ENCODE measurements around the gene SLC6A6. TPM values are rescaled to one million over a fixed set of nuclear protein-coding genes. Genes with fewer than 3 reads are reported as not detected.

The SLC6A6 gene
- total RNA-seq, 2 donors from 2014 or later = 4.9 to 5.7 TPM

DNA sequence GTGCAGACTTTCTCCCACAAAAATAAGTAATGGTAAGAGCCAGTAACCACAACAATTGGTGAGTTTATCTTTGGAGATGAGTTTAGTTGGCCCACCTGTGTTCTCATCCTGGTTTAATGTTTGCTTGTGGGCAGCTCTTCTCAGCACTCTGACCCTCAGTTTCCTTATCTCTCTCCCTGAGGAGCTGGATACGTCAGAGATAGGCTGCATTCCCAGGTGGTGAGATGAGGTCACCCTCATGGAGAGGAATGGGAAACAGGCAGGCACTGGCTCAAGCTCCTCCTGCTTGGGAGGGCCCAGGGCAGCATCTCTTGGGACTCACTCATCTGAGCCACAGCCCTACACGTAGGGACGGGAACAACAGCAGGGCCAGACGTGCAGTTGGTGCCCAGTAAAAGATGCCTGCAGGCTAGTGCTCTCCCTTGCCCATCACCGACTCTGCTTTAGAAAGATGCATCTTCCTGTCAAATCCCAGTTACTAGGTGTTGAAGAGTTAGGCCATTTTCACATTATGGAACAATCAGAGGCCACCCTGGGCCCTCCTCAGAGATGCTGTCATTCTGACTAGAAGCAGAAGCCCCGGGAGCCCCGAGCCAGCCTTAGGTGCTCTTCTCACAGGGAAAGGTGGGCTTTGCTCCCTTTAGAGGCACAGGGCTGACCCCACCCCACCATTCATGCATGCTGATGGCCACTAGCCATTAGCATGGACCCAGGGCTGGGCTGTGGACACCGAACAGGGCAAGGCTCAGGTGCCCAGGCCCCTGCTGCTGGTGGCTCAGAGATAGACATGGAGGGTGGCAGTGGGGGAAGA is 78.0 kb downstream of the SLC6A6 start:
- H3K4me1 ChIP-seq = no peaks in the 10 kb centered on the region
- TF ChIP-seq POLR2A (IDR thresholded peaks at IDR 0.05) = no peak
- TF ChIP-seq, protein P1, sequence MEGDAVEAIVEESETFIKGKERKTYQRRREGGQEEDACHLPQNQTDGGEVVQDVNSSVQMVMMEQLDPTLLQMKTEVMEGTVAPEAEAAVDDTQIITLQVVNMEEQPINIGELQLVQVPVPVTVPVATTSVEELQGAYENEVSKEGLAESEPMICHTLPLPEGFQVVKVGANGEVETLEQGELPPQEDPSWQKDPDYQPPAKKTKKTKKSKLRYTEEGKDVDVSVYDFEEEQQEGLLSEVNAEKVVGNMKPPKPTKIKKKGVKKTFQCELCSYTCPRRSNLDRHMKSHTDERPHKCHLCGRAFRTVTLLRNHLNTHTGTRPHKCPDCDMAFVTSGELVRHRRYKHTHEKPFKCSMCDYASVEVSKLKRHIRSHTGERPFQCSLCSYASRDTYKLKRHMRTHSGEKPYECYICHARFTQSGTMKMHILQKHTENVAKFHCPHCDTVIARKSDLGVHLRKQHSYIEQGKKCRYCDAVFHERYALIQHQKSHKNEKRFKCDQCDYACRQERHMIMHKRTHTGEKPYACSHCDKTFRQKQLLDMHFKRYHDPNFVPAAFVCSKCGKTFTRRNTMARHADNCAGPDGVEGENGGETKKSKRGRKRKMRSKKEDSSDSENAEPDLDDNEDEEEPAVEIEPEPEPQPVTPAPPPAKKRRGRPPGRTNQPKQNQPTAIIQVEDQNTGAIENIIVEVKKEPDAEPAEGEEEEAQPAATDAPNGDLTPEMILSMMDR (IDR thresholded peaks at IDR 0.05) = no peak
- no peak overlapping the region for H3K27ac ChIP-seq
- WGBS, 2 donors = 57 to 72% methylated on average over 5 to 8 of the region's 8 CpGs
- intact Hi-C loops (cut with DNase I) = no loop called here
- DNase-seq = no peak
- H3K9me3 ChIP-seq = no peaks in the 10 kb centered on the region
- H3K4me3 ChIP-seq = no peak overlapping the region
- H3K27me3 ChIP-seq = no peaks in the 10 kb centered on the region
- H3K36me3 ChIP-seq (replicated peaks in 1 of 2; ENCODE audit: insufficient read depth in 1 of 2, low read depth in 2 of 2) = no peaks in the 10 kb centered on the region
- ATAC-seq = peak; percentile 52

- H3K27me3 ChIP-seq = no peaks in the 10 kb centered on the region
- TF ChIP-seq, protein P1 (IDR thresholded peaks at IDR 0.05) = no peak
- TF ChIP-seq POLR2A (IDR thresholded peaks at IDR 0.05) = no peak
- H3K27ac ChIP-seq = no peak overlapping the region
- no peak overlapping the region for H3K4me3 ChIP-seq
- no peak for DNase-seq
- no peaks in the 10 kb centered on the region for H3K9me3 ChIP-seq
- H3K4me1 ChIP-seq = no peaks in the 10 kb centered on the region
- no peaks in the 10 kb centered on the region for H3K36me3 ChIP-seq (replicated peaks in 1 of 2; ENCODE audit: insufficient read depth in 1 of 2, low read depth in 2 of 2)
- intact Hi-C loops (cut with DNase I) = no loop called here
- 74 to 75% methylated on average over 10 of the region's 10 CpGs for WGBS, 2 donors
- no peak for ATAC-seq
Observed at GRCh38 chr3:14481018-14481645, 78.7 kb downstream of the SLC6A6 start.

DNA sequence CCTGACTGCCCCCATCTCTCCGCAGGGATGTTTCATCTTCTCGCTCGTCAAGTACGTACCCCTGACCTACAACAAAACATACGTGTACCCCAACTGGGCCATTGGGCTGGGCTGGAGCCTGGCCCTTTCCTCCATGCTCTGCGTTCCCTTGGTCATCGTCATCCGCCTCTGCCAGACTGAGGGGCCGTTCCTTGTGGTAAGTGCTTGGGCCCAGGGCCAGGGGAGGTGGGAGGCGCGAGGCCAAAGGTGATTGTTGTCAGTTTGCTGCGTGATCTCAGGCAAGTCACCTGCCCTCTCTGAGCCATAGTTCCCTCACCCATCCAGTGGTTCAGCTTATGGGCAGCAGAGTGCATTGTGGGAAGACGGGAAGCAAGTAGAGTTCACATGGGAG is 79.2 kb downstream of the SLC6A6 start:
- ATAC-seq = no peak
- Histone ChIP-seq H3K4me3 (no peak overlapping the region), H3K9me3 (no peaks in the 10 kb centered on the region), H3K27ac (no peak overlapping the region), H3K4me1 (no peaks in the 10 kb centered on the region), H3K27me3 (no peaks in the 10 kb centered on the region), H3K36me3 (replicated peaks in 1 of 2; ENCODE audit: insufficient read depth in 1 of 2, low read depth in 2 of 2) (no peaks in the 10 kb centered on the region)
- intact Hi-C loops (cut with DNase I) = no loop called here
- DNase-seq = no peak
- no peak for TF ChIP-seq POLR2A (IDR thresholded peaks at IDR 0.05)
- TF ChIP-seq, protein P1 (IDR thresholded peaks at IDR 0.05) = no peak
- WGBS, 2 donors = 84 to 86% methylated on average over 9 to 12 of the region's 13 CpGs

- H3K36me3 ChIP-seq (replicated peaks in 1 of 2; ENCODE audit: insufficient read depth in 1 of 2, low read depth in 2 of 2) = no peaks in the 10 kb centered on the region
- intact Hi-C loops (cut with DNase I) = no loop called here
- H3K27me3 ChIP-seq = no peaks in the 10 kb centered on the region
- no peaks in the 10 kb centered on the region for H3K9me3 ChIP-seq
- H3K4me1 ChIP-seq = no peaks in the 10 kb centered on the region
- WGBS, 2 donors = 63 to 100% methylated on average over 2 of the region's 2 CpGs
- no peak for TF ChIP-seq POLR2A (IDR thresholded peaks at IDR 0.05)
- TF ChIP-seq, protein P1 (IDR thresholded peaks at IDR 0.05) = no peak
- DNase-seq = no peak
- H3K4me3 ChIP-seq = no peak overlapping the region
- ATAC-seq = peak; percentile 42
- no peak overlapping the region for H3K27ac ChIP-seq
Observed at GRCh38 chr3:14482271-14482721, 79.9 kb downstream of the SLC6A6 start.

Data from body of pancreas (tissue), 4 donors.